ACC112 (cell line): ENCODE data around the gene APBA2.

ENCODE experiments used
- H2AFZ ChIP-seq: fragments of 200-600 bp; sonication (generic); one replicate; pipeline ENCODE4 v1.6.0; 2017; ENCODE audit warnings: antibody characterized with exemption, low read length; ENCODE audit not compliant: unreplicated experiment
- H3K27ac ChIP-seq: fragments of 200-600 bp; sonication (generic); 2 replicates; pipeline ENCODE4 v1.5.1; 2014; ENCODE audit warnings: low read depth, mild to moderate bottlenecking, antibody characterized with exemption, low read length, moderate library complexity
- H3K27me3 ChIP-seq: fragments of 200-600 bp; sonication (generic); 2 replicates; pipeline ENCODE4 v1.6.1; 2014; ENCODE audit warnings: mild to moderate bottlenecking, antibody characterized with exemption, low read length, moderate library complexity, mixed read lengths; ENCODE audit not compliant: insufficient read depth
- H3K36me3 ChIP-seq: fragments of 200-600 bp; sonication (generic); 2 replicates; pipeline ENCODE4 v1.6.1; 2016; ENCODE audit warnings: mild to moderate bottlenecking, antibody characterized with exemption, low read length, moderate library complexity, mixed read lengths; ENCODE audit not compliant: insufficient read depth
- H3K4me1 ChIP-seq: fragments of 200-600 bp; sonication (generic); one replicate; pipeline ENCODE4 v1.6.1; 2016; ENCODE audit warnings: low read length, mixed read lengths; ENCODE audit not compliant: insufficient read depth, unreplicated experiment, control insufficient read depth
- H3K4me3 ChIP-seq: fragments of 200-600 bp; sonication (generic); 2 replicates; pipeline ENCODE4 v1.5.1; 2014; ENCODE audit warnings: mild to moderate bottlenecking, low read depth, low read length
- H3K79me2 ChIP-seq: fragments of 200-600 bp; sonication (generic); one replicate; pipeline ENCODE4 v1.6.0; 2016; ENCODE audit warnings: low read length; ENCODE audit not compliant: control insufficient read depth, unreplicated experiment, insufficient read depth

Gene APBA2

GRCh38 chr15:29031502-29032228, 145.9 kb downstream of the APBA2 start:
- Histone ChIP-seq H3K27me3 (no peaks in the 10 kb centered on the region), H3K27ac (no peak overlapping the region), H2AFZ (no peak overlapping the region), H3K36me3 (no peaks in the 10 kb centered on the region), H3K79me2 (no peaks in the 10 kb centered on the region), H3K4me3 (no peak overlapping the region), H3K4me1 (no peaks in the 10 kb centered on the region)

GRCh38 chr15:29032229-29032625, 146.5 kb downstream of the APBA2 start:
- H3K4me1 ChIP-seq, result no peaks in the 10 kb centered on the region
- H3K4me3 ChIP-seq, result no peak overlapping the region
- H3K27me3 ChIP-seq, result no peaks in the 10 kb centered on the region
- no peaks in the 10 kb centered on the region for H3K36me3 ChIP-seq
- H3K79me2 ChIP-seq, result no peaks in the 10 kb centered on the region
- no peak overlapping the region for H3K27ac ChIP-seq
- no peak overlapping the region for H2AFZ ChIP-seq

- no peak overlapping the region for H2AFZ ChIP-seq
Observed at GRCh38 chr15:29032751-29033150, 147.0 kb downstream of the APBA2 start.

GRCh38 chr15:29034151-29034550, 148.4 kb downstream of the APBA2 start:
- H3K36me3 ChIP-seq, result no peaks in the 10 kb centered on the region
- H2AFZ ChIP-seq, result no peak overlapping the region
- H3K4me3 ChIP-seq, result no peak overlapping the region
- H3K27me3 ChIP-seq, result no peaks in the 10 kb centered on the region
- no peak overlapping the region for H3K27ac ChIP-seq
- no peaks in the 10 kb centered on the region for H3K4me1 ChIP-seq
- H3K79me2 ChIP-seq, result no peaks in the 10 kb centered on the region

More at GRCh38 chr15:29032751-29033150, 147.0 kb downstream of the APBA2 start:
- no peak overlapping the region for H3K27ac ChIP-seq
- H3K4me1 ChIP-seq, result no peaks in the 10 kb centered on the region
- H3K79me2 ChIP-seq, result no peaks in the 10 kb centered on the region
- H3K27me3 ChIP-seq, result no peaks in the 10 kb centered on the region
- no peaks in the 10 kb centered on the region for H3K36me3 ChIP-seq
- H3K4me3 ChIP-seq, result no peak overlapping the region

- Histone ChIP-seq H3K36me3 (no peaks in the 10 kb centered on the region), H3K4me3 (no peak overlapping the region), H3K4me1 (no peaks in the 10 kb centered on the region), H2AFZ (no peak overlapping the region), H3K27ac (no peak overlapping the region), H3K27me3 (no peaks in the 10 kb centered on the region), H3K79me2 (no peaks in the 10 kb centered on the region)
Observed at GRCh38 chr15:29034593-29035335, 149.0 kb downstream of the APBA2 start.

GRCh38 chr15:29035336-29036285, 149.8 kb downstream of the APBA2 start:
- Histone ChIP-seq H3K27me3 (no peaks in the 10 kb centered on the region), H3K36me3 (no peaks in the 10 kb centered on the region), H3K4me1 (no peaks in the 10 kb centered on the region), H3K27ac (no peak overlapping the region), H3K79me2 (no peaks in the 10 kb centered on the region), H3K4me3 (no peak overlapping the region), H2AFZ (no peak overlapping the region)

- H3K27me3 ChIP-seq, result no peaks in the 10 kb centered on the region
- no peak overlapping the region for H3K4me3 ChIP-seq
- H3K4me1 ChIP-seq, result no peaks in the 10 kb centered on the region
- H3K27ac ChIP-seq, result no peak overlapping the region
- H2AFZ ChIP-seq, result no peak overlapping the region
- no peaks in the 10 kb centered on the region for H3K79me2 ChIP-seq
- H3K36me3 ChIP-seq, result no peaks in the 10 kb centered on the region
Observed at GRCh38 chr15:29037997-29038705, 152.4 kb downstream of the APBA2 start.

- H3K4me3 ChIP-seq, result no peak overlapping the region
- no peak overlapping the region for H2AFZ ChIP-seq
- no peaks in the 10 kb centered on the region for H3K27me3 ChIP-seq
- no peak overlapping the region for H3K27ac ChIP-seq
- peaks cover 1% of the 10 kb centered on the region for H3K4me1 ChIP-seq
- H3K79me2 ChIP-seq, result no peaks in the 10 kb centered on the region
- no peaks in the 10 kb centered on the region for H3K36me3 ChIP-seq
Observed at GRCh38 chr15:29039466-29040369, 153.9 kb downstream of the APBA2 start.

- Histone ChIP-seq H3K36me3 (no peaks in the 10 kb centered on the region), H3K27me3 (no peaks in the 10 kb centered on the region), H3K27ac (no peak overlapping the region), H2AFZ (no peak overlapping the region), H3K4me3 (no peak overlapping the region), H3K4me1 (peaks cover 4% of the 10 kb centered on the region), H3K79me2 (no peaks in the 10 kb centered on the region)
Observed at GRCh38 chr15:29040370-29040751, 154.6 kb downstream of the APBA2 start.
